H1 (cell line): ENCODE data around the gene PPP1R10. TPM values are rescaled to one million over a fixed set of nuclear protein-coding genes. Genes with fewer than 3 reads are reported as not detected.
A peak's percentile ranks its signal among the peaks of the same experiment; 100 is the strongest.
"Not testable (repeated sequence)": the region's sequence is repeated elsewhere in the genome, so short reads cannot be mapped to it uniquely, and the experiment has no call there.

Experiments used
- CTCF ChIA-PET: fragments of 300-600 bp; sonication (Branson Sonifier 250); formaldehyde crosslinking; loops from one replicate; lab custom pipeline; 2021; ENCODE audit not compliant: partially characterized antibody; lab: Charles Lee
- POLR2A ChIA-PET: fragments of 300-600 bp; sonication (Branson Sonifier 250); formaldehyde crosslinking; loops from one replicate; lab custom pipeline; 2021; ENCODE audit warnings: inconsistent platforms; ENCODE audit not compliant: partially characterized antibody; lab: Charles Lee
- DNase-seq, 2 experiments: peaks; one replicate each; pipeline versions ENCODE4 v3.0.0 to v3.0.0-alpha.2; 2010 to 2022; ENCODE audit warnings: low spot score in 2 of 2, low read depth in 1 of 2, mixed read lengths in 1 of 2
- FAIRE-seq: peaks from 2 replicates; lab custom pipeline; 2011; peaks lifted over from hg19 to GRCh38; lab: Jason Lieb, UNC
- H2AFZ ChIP-seq: 2 replicates; pipeline ENCODE4 v1.8.1; 2012; ENCODE audit warnings: low read length, inconsistent platforms
- H2AK5ac ChIP-seq: 2 replicates; pipeline ENCODE4 v1.6.1; 2013; ENCODE audit warnings: low read depth, low read length
- H2BK120ac ChIP-seq: replicated peaks from 2 replicates; pipeline ENCODE3; 2013; ENCODE audit warnings: low read depth, low read length, inconsistent platforms
- H2BK12ac ChIP-seq: 2 replicates; pipeline ENCODE4 v1.6.1; 2013; ENCODE audit warnings: low read depth, low read length
- H2BK15ac ChIP-seq: 2 replicates; pipeline ENCODE4 v1.6.1; 2013; ENCODE audit warnings: low read length
- H2BK20ac ChIP-seq: 2 replicates; pipeline ENCODE4 v1.6.1; 2013; ENCODE audit warnings: low read length
- H2BK5ac ChIP-seq: 2 replicates; pipeline ENCODE4 v1.6.1; 2013; ENCODE audit warnings: low read depth, low read length
- H3K14ac ChIP-seq: 2 replicates; pipeline ENCODE4 v1.6.1; 2013; ENCODE audit warnings: inconsistent platforms; ENCODE audit not compliant: insufficient read length
- H3K18ac ChIP-seq: 2 replicates; pipeline ENCODE4 v1.6.1; 2013; ENCODE audit warnings: low read length; ENCODE audit errors: extremely low read depth
- H3K23ac ChIP-seq: 2 replicates; pipeline ENCODE4 v1.6.1; 2013; ENCODE audit warnings: inconsistent platforms; ENCODE audit not compliant: insufficient read length
- H3K23me2 ChIP-seq: 2 replicates; pipeline ENCODE4 v1.6.1; 2013; ENCODE audit warnings: low read depth, low read length
- H3K27ac ChIP-seq: 2 replicates; pipeline ENCODE4 v1.6.1; 2011; ENCODE audit warnings: low read depth, low read length, inconsistent platforms
- H3K27me3 ChIP-seq, 4 experiments: replicated peaks in 1 of 4; 1 replicate in 1 of 4; 2 replicates in 3 of 4; pipeline versions ENCODE4 v1.6.1 to v1.8.1; 2011 to 2013; ENCODE audit warnings: low read length in 3 of 4, mild to moderate bottlenecking in 3 of 4, inconsistent platforms in 2 of 4, mixed read lengths in 2 of 4, moderate library complexity in 1 of 4; ENCODE audit not compliant: control insufficient read depth in 3 of 4, insufficient read depth in 3 of 4; ENCODE audit errors: extremely low read depth in 1 of 4
- H3K36me3 ChIP-seq, 4 experiments: 2 replicates each; pipeline versions ENCODE4 v1.6.1 to v1.8.1; 2011 to 2013; ENCODE audit warnings: mild to moderate bottlenecking in 4 of 4, low read length in 3 of 4, moderate library complexity in 2 of 4, control low read depth in 1 of 4, inconsistent platforms in 1 of 4; ENCODE audit not compliant: insufficient read depth in 4 of 4, control insufficient read depth in 2 of 4
- H3K4ac ChIP-seq: replicated peaks from 2 replicates; pipeline ENCODE3; 2013; ENCODE audit warnings: low read length, low read depth, mixed read lengths, inconsistent platforms; ENCODE audit not compliant: insufficient read length
- H3K4me1 ChIP-seq, 4 experiments: replicated peaks in 1 of 4; 1 replicate in 1 of 4; 2 replicates in 3 of 4; pipeline versions ENCODE4 v1.6.1 to v1.8.1; 2011 to 2013; ENCODE audit warnings: low read length in 3 of 4, inconsistent platforms in 2 of 4, mixed read lengths in 1 of 4; ENCODE audit not compliant: insufficient read depth in 4 of 4, control insufficient read depth in 3 of 4
- H3K4me2 ChIP-seq, 2 experiments: 2 replicates each; pipeline versions ENCODE4 v1.6.1 to v1.8.1; 2011 to 2013; ENCODE audit warnings: low read depth in 2 of 2, low read length in 2 of 2, control low read depth in 1 of 2, inconsistent platforms in 1 of 2, mild to moderate bottlenecking in 1 of 2; ENCODE audit not compliant: insufficient read depth in 1 of 2
- H3K4me3 ChIP-seq, 4 experiments: fragments of 200-600, 300-600 bp in 1 of 4; sonication (generic), shearing (Covaris generic), sonication (Bioruptor Twin) in 1 of 4; 2 replicates each; pipeline versions ENCODE4 v1.5.1 to v1.8.1; 2011 to 2016; ENCODE audit warnings: low read length in 4 of 4, low read depth in 3 of 4, control low read depth in 2 of 4, inconsistent platforms in 2 of 4, mild to moderate bottlenecking in 2 of 4, mixed read lengths in 1 of 4, moderate library complexity in 1 of 4; ENCODE audit not compliant: insufficient read depth in 2 of 4; ENCODE audit errors: extremely low read depth in 1 of 4
- H3K56ac ChIP-seq: replicated peaks from 2 replicates; pipeline ENCODE3; 2013; ENCODE audit warnings: low read depth, mild to moderate bottlenecking, mixed read lengths, low read length, inconsistent platforms; ENCODE audit not compliant: insufficient read length
- H3K79me1 ChIP-seq: 2 replicates; pipeline ENCODE4 v1.6.1; 2013; ENCODE audit warnings: low read depth, low read length, control low read depth
- H3K79me2 ChIP-seq, 2 experiments: 2 replicates each; pipeline versions ENCODE4 v1.6.1 to v1.8.1; 2012 to 2013; ENCODE audit warnings: low read length in 2 of 2, mild to moderate bottlenecking in 2 of 2, inconsistent platforms in 1 of 2; ENCODE audit not compliant: insufficient read depth in 2 of 2, control insufficient read depth in 1 of 2
- H3K9ac ChIP-seq, 4 experiments: replicated peaks in 1 of 4; 1 replicate in 1 of 4; 2 replicates in 3 of 4; pipeline versions ENCODE4 v1.6.1 to v1.8.1; 2011 to 2013; ENCODE audit warnings: low read depth in 3 of 4, low read length in 3 of 4, control low read depth in 2 of 4, mild to moderate bottlenecking in 2 of 4, moderate library complexity in 2 of 4, inconsistent platforms in 1 of 4; ENCODE audit errors: extremely low read depth in 1 of 4
- H3K9me3 ChIP-seq, 2 experiments: 2 replicates each; pipeline versions ENCODE4 v1.6.1 to v1.8.1; 2012 to 2013; ENCODE audit warnings: mild to moderate bottlenecking in 2 of 2, moderate library complexity in 2 of 2, control low read depth in 1 of 2, inconsistent platforms in 1 of 2, low read depth in 1 of 2, low read length in 1 of 2, mixed read lengths in 1 of 2; ENCODE audit not compliant: insufficient read depth in 2 of 2
- H4K20me1 ChIP-seq, 2 experiments: replicated peaks in 1 of 2; 2 replicates each; pipeline versions ENCODE3 to v1.8.1; 2011 to 2013; ENCODE audit warnings: inconsistent platforms in 2 of 2, low read length in 2 of 2, mild to moderate bottlenecking in 1 of 2; ENCODE audit not compliant: insufficient read depth in 2 of 2, control insufficient read depth in 1 of 2
- H4K5ac ChIP-seq: 2 replicates; pipeline ENCODE4 v1.6.1; 2013; ENCODE audit warnings: low read length, low read depth, mixed read lengths, inconsistent platforms; ENCODE audit not compliant: insufficient read length
- H4K8ac ChIP-seq: 2 replicates; pipeline ENCODE4 v1.8.0; 2013; ENCODE audit warnings: mild to moderate bottlenecking, moderate library complexity, low read length, inconsistent platforms; ENCODE audit not compliant: insufficient read depth; ENCODE audit errors: extremely low read depth
- H4K91ac ChIP-seq: replicated peaks from 2 replicates; pipeline ENCODE3; 2013; ENCODE audit warnings: low read length, mixed read lengths, inconsistent platforms; ENCODE audit not compliant: insufficient read length
- SP2 ChIP-seq: IDR thresholded peaks from 2 replicates; pipeline ENCODE4 v1.6.1; 2012; ENCODE audit warnings: mild to moderate bottlenecking, low read length, inconsistent platforms
- SP4 ChIP-seq: IDR thresholded peaks from 2 replicates; pipeline ENCODE4 v1.6.1; 2012; ENCODE audit warnings: low read length, inconsistent platforms
- USF2 ChIP-seq: IDR thresholded peaks from 2 replicates; pipeline ENCODE4 v1.6.1; 2011; ENCODE audit warnings: low read length, improper control_type of control experiment
- WGBS, 2 experiments: shearing (Covaris generic) in 1 of 2; methylation state at CpG; one replicate each; pipeline versions ENCODE4 v1.1.6 to v1.1.7; 2013 to 2015; ENCODE audit warnings: low lambda C conversion rate in 2 of 2, mixed read lengths in 2 of 2, inconsistent platforms in 1 of 2, low coverage in 1 of 2, missing lambda C conversion rate in 1 of 2; ENCODE audit not compliant: insufficient replicate concordance in 2 of 2, insufficient coverage in 1 of 2, insufficient read length in 1 of 2; ENCODE audit errors: extremely low coverage in 1 of 2, missing lambda C conversion rate in 1 of 2; 5-methylcytosine and 5-hydroxymethylcytosine counted together
- polyA plus RNA-seq, 7 experiments: library from polyadenylated mRNA; depleted of rRNA in 3 of 7; stranded (reverse) in 5 of 7; unstranded in 2 of 7; fragments of >200 nt in 5 of 7; fragments of 200-250 nt in 2 of 7; gene quantifications; 1 replicate in 5 of 7; 2 replicates in 1 of 7; 4 replicates in 1 of 7; pipeline versions ENCODE4 v1.2.1 to v1.2.3, GENCODE V29; 2011 to 2013; ENCODE audit warnings: missing spikeins in 2 of 7, mixed read lengths in 2 of 7
- total RNA-seq: library from RNA; stranded (reverse); fragmentation: NEBNext Ultra II Directional; extraction: Animal tissue kit (Norgen Biotek cat#: 25700); gene quantifications from 2 replicates; pipeline ENCODE4 v1.2.1, GENCODE V29; 2021

PPP1R10 gene
- total and polyA plus RNA-seq, 2 of the 8 experiments (the other 6 are each of a cell fraction or from before 2014, with no cell fraction given) = 23.9 to 89.1 TPM

GRCh38 chr6:30616811-30617564, at the start of gene PPP1R10 (continued):
- TF ChIP-seq USF2 (no peak; the same call in none of the 2 replicates), SP2 (no peak), SP4 (peak; percentile 26; the same call in 1 of the 2 replicates)
- TF ChIP-seq, all 59 proteins: peak for 23

GRCh38 chr6:30666300-30666699, 49.3 kb upstream of the PPP1R10 start:
- H4K20me1 ChIP-seq, H3K14ac ChIP-seq, H4K8ac ChIP-seq, H3K4ac ChIP-seq, CTCF ChIA-PET, H3K27ac ChIP-seq, DNase-seq, H2BK20ac ChIP-seq, H3K23ac ChIP-seq, H2AFZ ChIP-seq, H3K56ac ChIP-seq, H3K9ac ChIP-seq, H3K4me2 ChIP-seq, H2BK12ac ChIP-seq, FAIRE-seq, H3K27me3 ChIP-seq, H3K9me3 ChIP-seq, H3K18ac ChIP-seq, H3K4me3 ChIP-seq, H2BK15ac ChIP-seq, H2BK120ac ChIP-seq, H2BK5ac ChIP-seq, H3K4me1 ChIP-seq, H3K79me1 ChIP-seq, H4K91ac ChIP-seq, H2AK5ac ChIP-seq, H3K23me2 ChIP-seq, H4K5ac ChIP-seq, H3K79me2 ChIP-seq: not testable (repeated sequence)
- POLR2A ChIA-PET = interaction anchor here (1.1 to 8.1 kb wide), 3 partner anchors 13 to 121 kb away, joined by 3 to 50 read pairs (median 4); no protein-coding TSS in a partner anchor
- peaks cover 16 to 42% (median 38%) of the 10 kb centered on the region in 4 experiments for H3K36me3 ChIP-seq
- 88% methylated on average over 2 of the region's 2 CpGs; no CpG with 5 or more reads in 1 of the 2 experiments for WGBS, 2 experiments
